GM18868 (cell line): Measurements from ENCODE around the gene STIM1.
"Not testable (repeated sequence)": the region's sequence is repeated elsewhere in the genome, so short reads cannot be mapped to it uniquely, and the experiment has no call there.

Source experiments
- ATAC-seq: cut with Tn5 transposase; IDR thresholded peaks from one replicate; pipeline ENCODE4 v1.9.1; 2021; ENCODE audit warnings: mild to moderate bottlenecking, moderate library complexity; ENCODE audit not compliant: unreplicated experiment

STIM1 gene

GRCh38 chr11:3971756-3972404 is 116.4 kb downstream of the STIM1 start:
- no peak for ATAC-seq

- ATAC-seq, result no peak
Measured at GRCh38 chr11:3972431-3972830, 117.0 kb downstream of the STIM1 start.

- ATAC-seq, result no peak
Measured at GRCh38 chr11:3977078-3977477, 121.6 kb downstream of the STIM1 start.

GRCh38 chr11:3981084-3981633 is 125.7 kb downstream of the STIM1 start:
- no peak for ATAC-seq

GRCh38 chr11:3982431-3982830 is 127.0 kb downstream of the STIM1 start:
- no peak for ATAC-seq

GRCh38 chr11:3983101-3983500 is 127.6 kb downstream of the STIM1 start:
- ATAC-seq, result no peak

GRCh38 chr11:3984896-3985295 is 129.4 kb downstream of the STIM1 start:
- no peak for ATAC-seq

GRCh38 chr11:3985631-3986030 is 130.2 kb downstream of the STIM1 start:
- ATAC-seq, result no peak

- no peak for ATAC-seq
Measured at GRCh38 chr11:3986301-3986700, 130.8 kb downstream of the STIM1 start.

GRCh38 chr11:3989276-3989920 is 133.9 kb downstream of the STIM1 start:
- ATAC-seq, result no peak

GRCh38 chr11:3989921-3990290 is 134.4 kb downstream of the STIM1 start:
- ATAC-seq, result peak; percentile 74

GRCh38 chr11:3990406-3990805 is 134.9 kb downstream of the STIM1 start:
- ATAC-seq, result no peak

GRCh38 chr11:3992964-3993363 is 137.5 kb downstream of the STIM1 start:
- ATAC-seq, result no peak

- no peak for ATAC-seq
Measured at GRCh38 chr11:3994030-3994640, 138.7 kb downstream of the STIM1 start.

GRCh38 chr11:3995307-3995706 is 139.8 kb downstream of the STIM1 start:
- ATAC-seq, result no peak

- no peak for ATAC-seq
Measured at GRCh38 chr11:3995949-3996554, 140.6 kb downstream of the STIM1 start.

- ATAC-seq, result no peak
Measured at GRCh38 chr11:3996651-3997050, 141.2 kb downstream of the STIM1 start.

- not testable (repeated sequence) for ATAC-seq
Measured at GRCh38 chr11:4004753-4005152, 149.3 kb downstream of the STIM1 start.

GRCh38 chr11:4006946-4007680 is 151.6 kb downstream of the STIM1 start:
- ATAC-seq, result no peak

GRCh38 chr11:4008116-4008515 is 152.7 kb downstream of the STIM1 start:
- no peak for ATAC-seq

- not testable (repeated sequence) for ATAC-seq
Measured at GRCh38 chr11:4016602-4017001, 161.1 kb downstream of the STIM1 start.
